ENCODE measurements around the gene LY6G5C. TPM values are rescaled to one million over a fixed set of nuclear protein-coding genes. Genes with fewer than 3 reads are reported as not detected.

Gene LY6G5C
- total and polyA plus RNA-seq, 2 donors (not counting 1 experiment from before 2014, with no cell fraction given) = 0.83 to 2.0 TPM

GRCh38 chr6:31719001-31719400, 38.1 kb upstream of the LY6G5C start:
- no peaks in the 10 kb centered on the region for H3K79me2 ChIP-seq (ENCODE audit: control insufficient read depth, insufficient read depth, low read length)

GRCh38 chr6:31718265-31718664, 37.4 kb upstream of the LY6G5C start:
- H3K27ac ChIP-seq (ENCODE audit: insufficient read depth, low read length) = no peak overlapping the region
- H3K4me3 ChIP-seq (replicated peaks in 1 of 4; ENCODE audit: control extremely low read depth in 1 of 4, insufficient read depth in 1 of 4, low read depth in 3 of 4, low read length in 4 of 4) = no peak overlapping the region
- TF ChIP-seq EZH2 (IDR thresholded peaks at IDR 0.05; ENCODE audit: low read length, missing control alignments) (no peak), CTCF (conservative IDR thresholded peaks at IDR 0.05 in 1 of 2, IDR thresholded peaks at IDR 0.05 in 1 of 2; ENCODE audit: low read depth in 1 of 2, low read length in 2 of 2) (no peak)
- no peaks in the 10 kb centered on the region for H3K4me1 ChIP-seq (ENCODE audit: control insufficient read depth, extremely low read depth, insufficient read depth, low read length)
- H3K79me2 ChIP-seq (ENCODE audit: control insufficient read depth, insufficient read depth, low read length) = no peaks in the 10 kb centered on the region
- no peak overlapping the region for H2AFZ ChIP-seq (ENCODE audit: low read length)
- no peak for DNase-seq (ENCODE audit: low read depth in 2 of 2)
- no peak overlapping the region for H3K9ac ChIP-seq (ENCODE audit: insufficient read depth, low read length)
- H3K36me3 ChIP-seq (ENCODE audit: control insufficient read depth, insufficient read depth, low read length) = no peaks in the 10 kb centered on the region
- no peaks in the 10 kb centered on the region for H4K20me1 ChIP-seq (ENCODE audit: control insufficient read depth, extremely low read depth, insufficient read depth, low read length)
- H3K9me3 ChIP-seq (ENCODE audit: control insufficient read depth, insufficient read depth, low read depth, low read length) = no peaks in the 10 kb centered on the region
- H3K4me2 ChIP-seq (ENCODE audit: extremely low read depth, insufficient read depth, low read length) = no peak overlapping the region
- H3K27me3 ChIP-seq (ENCODE audit: control insufficient read depth, insufficient read depth, low read length) = peaks cover 10% of the 10 kb centered on the region

More at GRCh38 chr6:31719001-31719400, 38.1 kb upstream of the LY6G5C start:
- H3K27ac ChIP-seq (ENCODE audit: insufficient read depth, low read length) = no peak overlapping the region
- no peaks in the 10 kb centered on the region for H4K20me1 ChIP-seq (ENCODE audit: control insufficient read depth, extremely low read depth, insufficient read depth, low read length)
- no peak for TF ChIP-seq CTCF (conservative IDR thresholded peaks at IDR 0.05 in 1 of 2, IDR thresholded peaks at IDR 0.05 in 1 of 2; ENCODE audit: low read depth in 1 of 2, low read length in 2 of 2)
- no peak for TF ChIP-seq EZH2 (IDR thresholded peaks at IDR 0.05; ENCODE audit: low read length, missing control alignments)
- H3K9ac ChIP-seq (ENCODE audit: insufficient read depth, low read length) = no peak overlapping the region
- no peak overlapping the region for H2AFZ ChIP-seq (ENCODE audit: low read length)
- no peaks in the 10 kb centered on the region for H3K9me3 ChIP-seq (ENCODE audit: control insufficient read depth, insufficient read depth, low read depth, low read length)
- H3K4me1 ChIP-seq (ENCODE audit: control insufficient read depth, extremely low read depth, insufficient read depth, low read length) = no peaks in the 10 kb centered on the region
- no peak for DNase-seq (ENCODE audit: low read depth in 2 of 2)
- H3K27me3 ChIP-seq (ENCODE audit: control insufficient read depth, insufficient read depth, low read length) = peaks cover 6% of the 10 kb centered on the region
- no peak overlapping the region for H3K4me2 ChIP-seq (ENCODE audit: extremely low read depth, insufficient read depth, low read length)
- no peaks in the 10 kb centered on the region for H3K36me3 ChIP-seq (ENCODE audit: control insufficient read depth, insufficient read depth, low read length)
- H3K4me3 ChIP-seq (replicated peaks in 1 of 4; ENCODE audit: control extremely low read depth in 1 of 4, insufficient read depth in 1 of 4, low read depth in 3 of 4, low read length in 4 of 4) = no peak overlapping the region

GRCh38 chr6:31717499-31718222, 36.8 kb upstream of the LY6G5C start:
- Histone ChIP-seq H3K4me3 (replicated peaks in 1 of 4; ENCODE audit: control extremely low read depth in 1 of 4, insufficient read depth in 1 of 4, low read depth in 3 of 4, low read length in 4 of 4) (no peak overlapping the region), H4K20me1 (ENCODE audit: control insufficient read depth, extremely low read depth, insufficient read depth, low read length) (no peaks in the 10 kb centered on the region), H3K79me2 (ENCODE audit: control insufficient read depth, insufficient read depth, low read length) (no peaks in the 10 kb centered on the region), H3K4me1 (ENCODE audit: control insufficient read depth, extremely low read depth, insufficient read depth, low read length) (no peaks in the 10 kb centered on the region), H3K9ac (ENCODE audit: insufficient read depth, low read length) (no peak overlapping the region), H3K36me3 (ENCODE audit: control insufficient read depth, insufficient read depth, low read length) (no peaks in the 10 kb centered on the region), H3K4me2 (ENCODE audit: extremely low read depth, insufficient read depth, low read length) (no peak overlapping the region), H2AFZ (ENCODE audit: low read length) (no peak overlapping the region), H3K9me3 (ENCODE audit: control insufficient read depth, insufficient read depth, low read depth, low read length) (no peaks in the 10 kb centered on the region), H3K27me3 (ENCODE audit: control insufficient read depth, insufficient read depth, low read length) (peaks cover 11% of the 10 kb centered on the region), H3K27ac (ENCODE audit: insufficient read depth, low read length) (no peak overlapping the region)
- DNase-seq (ENCODE audit: low read depth in 2 of 2) = no peak
- TF ChIP-seq CTCF (conservative IDR thresholded peaks at IDR 0.05 in 1 of 2, IDR thresholded peaks at IDR 0.05 in 1 of 2; ENCODE audit: low read depth in 1 of 2, low read length in 2 of 2) (no peak), EZH2 (IDR thresholded peaks at IDR 0.05; ENCODE audit: low read length, missing control alignments) (no peak)
